Large intestine (tissue), 3 donors: ENCODE measurements around the gene TCERG1L. TPM values are rescaled to one million over a fixed set of nuclear protein-coding genes. Genes with fewer than 3 reads are reported as not detected.

Experiments used
- DNase-seq, 2 donors: peaks; one replicate each; pipeline versions ENCODE4 v3.0.0 to v3.0.0-alpha.2; 2013
- H3K27ac ChIP-seq: one replicate; pipeline ENCODE4 v1.5.1; 2013; ENCODE audit warnings: low read length
- H3K27me3 ChIP-seq: 2 replicates; pipeline ENCODE4 v1.6.1; 2013; ENCODE audit warnings: low read length; ENCODE audit not compliant: control insufficient read depth, insufficient read depth
- H3K36me3 ChIP-seq: 2 replicates; pipeline ENCODE4 v1.6.1; 2013; ENCODE audit warnings: low read length; ENCODE audit not compliant: control insufficient read depth, insufficient read depth
- H3K4me1 ChIP-seq: one replicate; pipeline ENCODE4 v1.6.1; 2013; ENCODE audit warnings: low read length; ENCODE audit not compliant: control insufficient read depth, insufficient read depth
- H3K4me3 ChIP-seq: one replicate; pipeline ENCODE4 v1.5.1; 2013; ENCODE audit warnings: low read length
- H3K9me3 ChIP-seq: one replicate; pipeline ENCODE4 v1.6.1; 2013; ENCODE audit warnings: mild to moderate bottlenecking, low read depth, low read length, moderate library complexity; ENCODE audit not compliant: control insufficient read depth
- WGBS: methylation state at CpG from one replicate; pipeline ENCODE4 v1.1.5; 2013; ENCODE audit warnings: low lambda C conversion rate; ENCODE audit not compliant: insufficient coverage; 5-methylcytosine and 5-hydroxymethylcytosine counted together
- polyA plus RNA-seq: library from polyadenylated mRNA; unstranded; fragments of 120-200 nt; gene quantifications from one replicate; pipeline ENCODE4 v1.2.1, GENCODE V29; 2013

The TCERG1L gene
- polyA plus RNA-seq, 1 donor = 0.45 TPM

DNA sequence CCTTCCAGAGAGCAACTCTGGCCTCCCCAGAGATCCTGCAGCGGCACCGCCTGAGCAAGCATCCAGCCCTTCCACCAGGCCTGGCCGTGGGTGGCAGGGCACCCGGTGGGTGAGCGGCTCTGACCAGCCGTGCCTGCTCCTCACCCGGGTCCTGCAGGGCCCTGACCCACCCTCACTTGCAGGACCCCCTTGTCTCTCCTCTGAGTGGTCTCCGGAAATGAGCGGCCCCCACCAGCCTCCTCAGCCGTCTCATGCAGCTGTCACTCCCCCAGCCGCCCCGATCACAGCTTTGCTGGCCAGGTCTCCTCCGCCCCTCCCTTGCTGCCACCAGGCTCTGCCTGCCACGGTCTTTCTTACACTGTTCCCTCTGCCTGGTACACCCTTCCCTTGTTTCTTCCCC, 218.2 kb downstream of the TCERG1L start:
- H3K27ac ChIP-seq = no peak overlapping the region
- no CpG with 5 or more reads among the region's 14 CpGs for WGBS
- H3K9me3 ChIP-seq = peaks cover 8% of the 10 kb centered on the region
- H3K27me3 ChIP-seq = no peaks in the 10 kb centered on the region
- no peaks in the 10 kb centered on the region for H3K36me3 ChIP-seq
- no peak overlapping the region for H3K4me3 ChIP-seq
- H3K4me1 ChIP-seq = no peaks in the 10 kb centered on the region
- DNase-seq = no peak

DNA sequence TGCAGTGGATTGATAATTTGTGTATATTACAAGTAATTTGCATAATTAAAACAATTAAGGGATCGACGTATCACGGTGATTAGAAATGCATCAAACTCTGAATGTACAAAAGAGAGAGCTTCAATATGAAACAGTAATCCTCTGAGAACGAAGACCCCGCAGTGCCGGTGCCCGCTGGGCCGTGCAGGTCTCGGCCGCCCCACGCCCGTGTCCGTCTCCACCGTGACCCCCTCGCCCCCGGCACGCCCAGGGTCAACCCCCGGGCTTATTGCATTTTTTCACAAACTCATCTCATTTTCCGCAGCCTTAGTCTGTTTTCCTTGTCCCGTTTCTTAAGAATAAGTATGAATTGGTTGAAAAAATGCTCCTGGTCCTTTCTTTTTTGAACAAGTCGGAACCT, 218.6 kb downstream of the TCERG1L start:
- DNase-seq = no peak
- H3K27me3 ChIP-seq = no peaks in the 10 kb centered on the region
- WGBS = 100% methylated on average over 3 of the region's 21 CpGs
- H3K36me3 ChIP-seq = no peaks in the 10 kb centered on the region
- no peak overlapping the region for H3K4me3 ChIP-seq
- H3K4me1 ChIP-seq = no peaks in the 10 kb centered on the region
- no peak overlapping the region for H3K27ac ChIP-seq
- H3K9me3 ChIP-seq = peaks cover 8% of the 10 kb centered on the region

- no peak for DNase-seq
- WGBS = 50% methylated on average over 2 of the region's 12 CpGs
- H3K27ac ChIP-seq = no peak overlapping the region
- H3K4me3 ChIP-seq = no peak overlapping the region
- no peaks in the 10 kb centered on the region for H3K27me3 ChIP-seq
- H3K9me3 ChIP-seq = peaks cover 13% of the 10 kb centered on the region
- no peaks in the 10 kb centered on the region for H3K4me1 ChIP-seq
- H3K36me3 ChIP-seq = no peaks in the 10 kb centered on the region
Measured at GRCh38 chr10:131092386-131092785, 219.1 kb downstream of the TCERG1L start.

DNA sequence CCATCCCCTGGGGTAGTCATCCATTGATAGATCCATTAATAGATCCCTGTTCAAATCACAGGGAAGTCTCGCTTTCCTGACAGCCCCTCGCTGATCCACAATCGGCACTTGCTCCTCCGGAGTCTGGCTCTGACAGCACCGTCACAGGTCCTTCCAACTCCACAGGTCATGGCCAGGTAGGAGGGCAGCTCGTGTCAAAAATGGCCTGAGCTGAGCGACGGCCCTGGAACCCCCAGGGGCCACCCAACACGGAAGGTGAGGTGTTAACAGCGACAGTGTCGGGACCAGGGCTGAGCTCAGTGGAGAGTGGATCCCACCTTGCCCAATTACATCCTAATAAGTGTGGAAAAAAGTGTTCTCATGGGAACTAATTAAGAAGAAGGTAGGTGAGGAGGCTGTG, 219.8 kb downstream of the TCERG1L start:
- DNase-seq = no peak
- no CpG with 5 or more reads among the region's 11 CpGs for WGBS

DNA sequence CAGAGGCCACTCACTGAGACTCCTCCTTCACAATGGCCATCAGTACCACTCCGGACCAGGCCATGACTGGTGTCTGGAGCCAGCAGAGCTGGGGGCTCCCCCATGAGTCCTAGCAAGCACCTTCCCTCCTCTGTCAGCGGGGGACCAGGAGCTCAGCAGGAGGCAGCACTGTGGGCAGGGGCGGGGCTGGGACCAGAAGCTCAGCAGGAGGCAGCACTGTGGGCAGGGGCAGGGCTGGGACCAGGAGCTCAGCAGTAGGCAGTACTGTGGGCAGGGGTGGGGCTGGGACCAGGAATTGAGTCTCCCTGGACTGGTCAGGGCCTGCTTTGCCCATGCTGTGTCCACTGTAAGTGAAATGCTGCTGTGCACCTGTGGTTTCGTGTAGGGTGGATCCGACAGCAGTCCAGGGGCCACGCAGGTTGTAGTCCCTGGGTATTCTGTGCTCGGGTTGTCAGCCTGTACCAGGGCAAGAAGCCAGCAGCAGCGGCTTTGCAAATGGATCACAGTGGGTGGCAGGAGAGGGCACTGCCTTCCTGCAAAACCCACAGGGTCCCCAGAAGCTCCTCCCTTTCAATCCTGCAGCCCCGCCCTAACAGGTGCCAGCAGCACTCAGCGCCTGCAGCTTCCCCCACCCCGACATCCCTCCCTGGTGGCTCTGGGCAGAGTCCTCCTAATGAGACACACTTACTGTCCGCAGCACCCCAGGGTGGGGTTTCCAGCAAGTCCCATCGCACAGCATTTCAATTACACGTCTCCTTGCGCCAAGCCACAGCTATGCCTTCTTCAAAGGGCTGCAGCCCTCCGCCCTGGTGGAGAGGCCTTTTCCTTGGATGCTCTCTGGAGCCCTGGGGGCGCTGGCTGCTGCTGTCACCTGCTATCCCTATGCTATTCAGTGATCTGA, 220.5 kb downstream of the TCERG1L start:
- DNase-seq = no peak
- no CpG with 5 or more reads among the region's 17 CpGs for WGBS
- H3K4me3 ChIP-seq = no peak overlapping the region
- H3K4me1 ChIP-seq = no peaks in the 10 kb centered on the region
- no peaks in the 10 kb centered on the region for H3K36me3 ChIP-seq
- H3K27me3 ChIP-seq = no peaks in the 10 kb centered on the region
- H3K9me3 ChIP-seq = peaks cover 13% of the 10 kb centered on the region
- H3K27ac ChIP-seq = no peak overlapping the region

More for the DNA sequence above, 219.8 kb downstream of the TCERG1L start:
- Histone ChIP-seq H3K36me3 (no peaks in the 10 kb centered on the region), H3K9me3 (peaks cover 13% of the 10 kb centered on the region), H3K27ac (no peak overlapping the region), H3K27me3 (no peaks in the 10 kb centered on the region), H3K4me1 (no peaks in the 10 kb centered on the region), H3K4me3 (no peak overlapping the region)

- no CpG with 5 or more reads among the region's 14 CpGs for WGBS
- DNase-seq = no peak
- Histone ChIP-seq H3K4me1 (no peaks in the 10 kb centered on the region), H3K36me3 (no peaks in the 10 kb centered on the region), H3K27me3 (no peaks in the 10 kb centered on the region), H3K27ac (no peak overlapping the region), H3K9me3 (peaks cover 13% of the 10 kb centered on the region), H3K4me3 (no peak overlapping the region)
Measured at GRCh38 chr10:131089861-131090260, 221.7 kb downstream of the TCERG1L start.

- Histone ChIP-seq H3K36me3 (no peaks in the 10 kb centered on the region), H3K27ac (no peak overlapping the region), H3K4me1 (no peaks in the 10 kb centered on the region), H3K27me3 (no peaks in the 10 kb centered on the region), H3K9me3 (peaks cover 13% of the 10 kb centered on the region), H3K4me3 (no peak overlapping the region)
- 100% methylated on average over 5 of the region's 21 CpGs for WGBS
- no peak for DNase-seq
Measured at GRCh38 chr10:131089150-131089549, 222.4 kb downstream of the TCERG1L start.

GRCh38 chr10:131088619-131089018, 222.9 kb downstream of the TCERG1L start:
- H3K27me3 ChIP-seq = no peaks in the 10 kb centered on the region
- H3K4me1 ChIP-seq = no peaks in the 10 kb centered on the region
- H3K4me3 ChIP-seq = no peak overlapping the region
- no peaks in the 10 kb centered on the region for H3K36me3 ChIP-seq
- DNase-seq = no peak
- peaks cover 13% of the 10 kb centered on the region for H3K9me3 ChIP-seq
- H3K27ac ChIP-seq = no peak overlapping the region
- no CpG with 5 or more reads among the region's 25 CpGs for WGBS

GRCh38 chr10:131087464-131088215, 223.9 kb downstream of the TCERG1L start:
- no peak for DNase-seq
- no peaks in the 10 kb centered on the region for H3K4me1 ChIP-seq
- H3K4me3 ChIP-seq = no peak overlapping the region
- no peak overlapping the region for H3K27ac ChIP-seq
- peaks cover 13% of the 10 kb centered on the region for H3K9me3 ChIP-seq
- no peaks in the 10 kb centered on the region for H3K27me3 ChIP-seq
- WGBS = 93% methylated on average over 5 of the region's 24 CpGs
- no peaks in the 10 kb centered on the region for H3K36me3 ChIP-seq

DNA sequence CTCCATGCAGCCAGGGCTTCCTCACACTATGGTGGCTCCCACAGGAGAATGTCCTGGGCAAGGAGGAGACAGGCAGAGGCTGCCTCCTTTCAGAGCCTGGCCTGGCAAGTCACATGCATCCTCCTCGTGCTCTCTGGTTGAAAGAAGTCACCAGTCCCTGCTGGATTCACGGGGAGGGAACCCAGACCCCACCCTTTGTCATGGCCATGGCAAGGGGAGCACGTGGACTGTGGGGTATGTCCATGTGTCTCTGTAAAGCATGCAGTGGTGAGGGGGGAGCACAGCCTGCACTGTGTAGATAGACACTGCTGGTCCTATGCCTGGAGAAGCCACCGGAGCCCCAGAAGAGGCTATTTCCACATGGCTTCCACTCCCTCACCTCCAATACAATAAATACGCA, 225.0 kb downstream of the TCERG1L start:
- Histone ChIP-seq H3K27ac (no peak overlapping the region), H3K9me3 (peaks cover 13% of the 10 kb centered on the region), H3K27me3 (no peaks in the 10 kb centered on the region), H3K4me3 (no peak overlapping the region), H3K4me1 (no peaks in the 10 kb centered on the region), H3K36me3 (no peaks in the 10 kb centered on the region)
- no peak for DNase-seq
- no CpG with 5 or more reads among the region's 5 CpGs for WGBS
